K562 (cell line): ENCODE data around the gene NEMF. TPM values are rescaled to one million over a fixed set of nuclear protein-coding genes. Genes with fewer than 3 reads are reported as not detected.
A peak's percentile ranks its signal among the peaks of the same experiment; 100 is the strongest.

ENCODE experiments used
- GATA2 ChIP-seq: sonication (generic); formaldehyde crosslinking; IDR thresholded peaks from 2 replicates; pipeline ENCODE4 v1.4.0; 2020; ENCODE audit warnings: mild to moderate bottlenecking, missing genetic modification reagents
- HNRNPH1 ChIP-seq: fragments of 200-400 bp; formaldehyde crosslinking; optimal IDR thresholded peaks from 2 replicates; pipeline ENCODE3; 2017; ENCODE audit warnings: low read depth, mild to moderate bottlenecking, low read length, moderate library complexity
- JUND ChIP-seq, 2 experiments: IDR thresholded peaks; 2 replicates in 1 of 2; 3 replicates in 1 of 2; pipeline ENCODE4 v1.6.1; 2011; ENCODE audit warnings: borderline replicate concordance in 2 of 2, low read depth in 2 of 2, low read length in 2 of 2, improper control_type of control experiment in 1 of 2, missing biosample characterization in 1 of 2, missing genetic modification characterization in 1 of 2, missing genetic modification reagents in 1 of 2
- MTA3 ChIP-seq: fragments of 450-650 bp; formaldehyde crosslinking; IDR thresholded peaks from 2 replicates; pipeline ENCODE4 v1.6.1; 2017; ENCODE audit warnings: mild to moderate bottlenecking, borderline replicate concordance
- TBL1XR1 ChIP-seq, 2 experiments: IDR thresholded peaks; 2 replicates each; pipeline ENCODE4 v1.6.1; 2012; ENCODE audit warnings: improper control_type of control experiment in 2 of 2, low read length in 2 of 2, mild to moderate bottlenecking in 1 of 2
- THRAP3 ChIP-seq: fragments of 450-650 bp; IDR thresholded peaks from 2 replicates; pipeline ENCODE4 v1.6.1; 2016; ENCODE audit warnings: mild to moderate bottlenecking, inconsistent platforms, borderline replicate concordance
- ZNF121 ChIP-seq: sonication (generic); formaldehyde crosslinking; conservative IDR thresholded peaks from 2 replicates; pipeline ENCODE4 v1.8.0; 2022; ENCODE audit warnings: missing genetic modification reagents
- ZNF589 ChIP-seq: fragments of 200-800 bp; sonication (Bioruptor generic); IDR thresholded peaks from 2 replicates; pipeline ENCODE4 v1.6.1; 2016; ENCODE audit warnings: low read depth, missing genetic modification characterization, missing compliant biosample characterization
- polyA plus RNA-seq, 8 experiments: library from polyadenylated mRNA; depleted of rRNA in 4 of 8; stranded (reverse) in 5 of 8; unstranded in 3 of 8; fragments of >200 nt; fragmentation: Nextera tagmentation in 2 of 8; fragmentation: Illumina TruSeq in 1 of 8; extraction: Ambion mirVana in 2 of 8; extraction: Trizol in 1 of 8; gene quantifications; 2 replicates each; pipeline versions ENCODE4 v1.2.1 to v1.2.3, GENCODE V29; 2011 to 2014; ENCODE audit warnings: inconsistent platforms in 1 of 8, missing spikeins in 1 of 8
- total RNA-seq, 7 experiments: library from RNA; depleted of rRNA in 6 of 7; stranded (reverse); fragments of >200 nt in 6 of 7; fragmentation: Illumina TruSeq in 2 of 7; extraction: Trizol in 2 of 7; gene quantifications; 2 replicates each; pipeline versions ENCODE4 v1.2.1 to v1.2.3, GENCODE V29; 2011 to 2021; ENCODE audit warnings: low replicate concordance in 1 of 7
- TF ChIP-seq, protein P1 (sequence below): fragments of 250-450 bp; sonication (Bioruptor Pico); IDR thresholded peaks from 2 replicates; pipeline ENCODE4 v1.8.0; 2022; ENCODE audit warnings: inconsistent platforms, mild to moderate bottlenecking, moderate library complexity, borderline replicate concordance
- TF ChIP-seq, protein P2 (sequence below): fragments of 450-650 bp; IDR thresholded peaks from 2 replicates; pipeline ENCODE4 v1.6.1; 2016; ENCODE audit warnings: missing biosample characterization, missing genetic modification characterization
- TF ChIP-seq, protein P3 (sequence below), 2 experiments: fragments of 450-650 bp in 1 of 2; sonication (generic) in 1 of 2; formaldehyde crosslinking in 1 of 2; IDR thresholded peaks; 2 replicates each; pipeline versions ENCODE4 v1.7.1 to v1.9.0; 2016 to 2022; ENCODE audit warnings: inconsistent platforms in 1 of 2, mild to moderate bottlenecking in 1 of 2, missing genetic modification reagents in 1 of 2
- TF ChIP-seq, protein P4 (sequence below): fragments of 250-450 bp; sonication (Bioruptor Pico); IDR thresholded peaks from 2 replicates; pipeline ENCODE4 v1.5.0; 2022; ENCODE audit warnings: mild to moderate bottlenecking

NEMF gene
- total and polyA plus RNA-seq, 9 of the 15 experiments (the other 6 are each of a cell fraction or from before 2014, with no cell fraction given) = 38.8 to 94.4 (median 61.0) TPM

DNA sequence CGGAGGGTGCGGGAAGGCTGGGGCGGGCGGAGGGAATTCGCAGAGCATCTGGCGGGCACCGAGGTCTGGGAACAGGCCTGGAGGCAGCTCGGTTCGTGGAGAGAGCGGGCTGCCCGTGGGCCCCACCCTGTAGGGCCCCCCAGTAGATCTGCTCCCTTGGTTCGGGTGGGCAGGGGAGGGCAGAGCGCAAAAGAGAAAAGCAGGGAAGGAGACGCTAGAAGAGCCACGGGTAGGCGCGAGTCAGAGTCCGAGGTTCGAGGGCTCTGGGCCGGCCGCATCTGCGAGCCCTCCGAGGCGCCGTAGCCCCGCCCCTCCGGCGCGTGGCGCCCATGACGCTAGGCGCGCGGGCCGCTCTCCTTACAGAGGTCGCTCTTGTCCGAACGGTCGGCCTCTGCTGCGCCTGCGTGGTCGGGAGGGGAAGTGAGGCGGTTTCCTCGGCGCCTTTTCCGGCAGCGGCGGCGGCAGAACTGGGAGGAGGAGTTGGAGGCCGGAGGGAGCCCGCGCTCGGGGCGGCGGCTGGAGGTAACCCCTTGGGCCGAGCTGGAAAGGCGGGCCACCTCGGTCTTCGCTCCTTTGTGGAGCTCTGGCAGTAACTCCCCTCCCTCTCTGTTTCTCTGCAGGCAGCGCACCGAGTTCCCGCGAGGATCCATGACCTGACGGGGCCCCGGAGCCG lies 40.2 kb upstream of the NEMF start, which contains the start of gene ARF6 (continued):
- TF ChIP-seq, protein P1, sequence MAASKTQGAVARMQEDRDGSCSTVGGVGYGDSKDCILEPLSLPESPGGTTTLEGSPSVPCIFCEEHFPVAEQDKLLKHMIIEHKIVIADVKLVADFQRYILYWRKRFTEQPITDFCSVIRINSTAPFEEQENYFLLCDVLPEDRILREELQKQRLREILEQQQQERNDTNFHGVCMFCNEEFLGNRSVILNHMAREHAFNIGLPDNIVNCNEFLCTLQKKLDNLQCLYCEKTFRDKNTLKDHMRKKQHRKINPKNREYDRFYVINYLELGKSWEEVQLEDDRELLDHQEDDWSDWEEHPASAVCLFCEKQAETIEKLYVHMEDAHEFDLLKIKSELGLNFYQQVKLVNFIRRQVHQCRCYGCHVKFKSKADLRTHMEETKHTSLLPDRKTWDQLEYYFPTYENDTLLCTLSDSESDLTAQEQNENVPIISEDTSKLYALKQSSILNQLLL = no peak
- no peak for TF ChIP-seq GATA2 (CRISPR knock-in tag)
- TF ChIP-seq ZNF121 (CRISPR knock-in tag) = no peak
- no peak; a peak in 1 of 4 replicates for TF ChIP-seq TBL1XR1 (IDR thresholded peaks at IDR 0.05; ENCODE audit: low read length in 2 of 2)
- TF ChIP-seq, protein P2, sequence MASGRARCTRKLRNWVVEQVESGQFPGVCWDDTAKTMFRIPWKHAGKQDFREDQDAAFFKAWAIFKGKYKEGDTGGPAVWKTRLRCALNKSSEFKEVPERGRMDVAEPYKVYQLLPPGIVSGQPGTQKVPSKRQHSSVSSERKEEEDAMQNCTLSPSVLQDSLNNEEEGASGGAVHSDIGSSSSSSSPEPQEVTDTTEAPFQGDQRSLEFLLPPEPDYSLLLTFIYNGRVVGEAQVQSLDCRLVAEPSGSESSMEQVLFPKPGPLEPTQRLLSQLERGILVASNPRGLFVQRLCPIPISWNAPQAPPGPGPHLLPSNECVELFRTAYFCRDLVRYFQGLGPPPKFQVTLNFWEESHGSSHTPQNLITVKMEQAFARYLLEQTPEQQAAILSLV (tag) = no peak
- TF ChIP-seq, protein P3, sequence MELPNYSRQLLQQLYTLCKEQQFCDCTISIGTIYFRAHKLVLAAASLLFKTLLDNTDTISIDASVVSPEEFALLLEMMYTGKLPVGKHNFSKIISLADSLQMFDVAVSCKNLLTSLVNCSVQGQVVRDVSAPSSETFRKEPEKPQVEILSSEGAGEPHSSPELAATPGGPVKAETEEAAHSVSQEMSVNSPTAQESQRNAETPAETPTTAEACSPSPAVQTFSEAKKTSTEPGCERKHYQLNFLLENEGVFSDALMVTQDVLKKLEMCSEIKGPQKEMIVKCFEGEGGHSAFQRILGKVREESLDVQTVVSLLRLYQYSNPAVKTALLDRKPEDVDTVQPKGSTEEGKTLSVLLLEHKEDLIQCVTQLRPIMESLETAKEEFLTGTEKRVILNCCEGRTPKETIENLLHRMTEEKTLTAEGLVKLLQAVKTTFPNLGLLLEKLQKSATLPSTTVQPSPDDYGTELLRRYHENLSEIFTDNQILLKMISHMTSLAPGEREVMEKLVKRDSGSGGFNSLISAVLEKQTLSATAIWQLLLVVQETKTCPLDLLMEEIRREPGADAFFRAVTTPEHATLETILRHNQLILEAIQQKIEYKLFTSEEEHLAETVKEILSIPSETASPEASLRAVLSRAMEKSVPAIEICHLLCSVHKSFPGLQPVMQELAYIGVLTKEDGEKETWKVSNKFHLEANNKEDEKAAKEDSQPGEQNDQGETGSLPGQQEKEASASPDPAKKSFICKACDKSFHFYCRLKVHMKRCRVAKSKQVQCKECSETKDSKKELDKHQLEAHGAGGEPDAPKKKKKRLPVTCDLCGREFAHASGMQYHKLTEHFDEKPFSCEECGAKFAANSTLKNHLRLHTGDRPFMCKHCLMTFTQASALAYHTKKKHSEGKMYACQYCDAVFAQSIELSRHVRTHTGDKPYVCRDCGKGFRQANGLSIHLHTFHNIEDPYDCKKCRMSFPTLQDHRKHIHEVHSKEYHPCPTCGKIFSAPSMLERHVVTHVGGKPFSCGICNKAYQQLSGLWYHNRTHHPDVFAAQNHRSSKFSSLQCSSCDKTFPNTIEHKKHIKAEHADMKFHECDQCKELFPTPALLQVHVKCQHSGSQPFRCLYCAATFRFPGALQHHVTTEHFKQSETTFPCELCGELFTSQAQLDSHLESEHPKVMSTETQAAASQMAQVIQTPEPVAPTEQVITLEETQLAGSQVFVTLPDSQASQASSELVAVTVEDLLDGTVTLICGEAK (IDR thresholded peaks at IDR 0.05) = peak; percentile 76
- TF ChIP-seq, protein P3 (CRISPR knock-in tag; IDR thresholded peaks at IDR 0.05) = no peak
- TF ChIP-seq ZNF589 (CRISPR knock-in tag) = peak; percentile 16; the same call in 1 of the 2 replicates
- TF ChIP-seq, protein P4, sequence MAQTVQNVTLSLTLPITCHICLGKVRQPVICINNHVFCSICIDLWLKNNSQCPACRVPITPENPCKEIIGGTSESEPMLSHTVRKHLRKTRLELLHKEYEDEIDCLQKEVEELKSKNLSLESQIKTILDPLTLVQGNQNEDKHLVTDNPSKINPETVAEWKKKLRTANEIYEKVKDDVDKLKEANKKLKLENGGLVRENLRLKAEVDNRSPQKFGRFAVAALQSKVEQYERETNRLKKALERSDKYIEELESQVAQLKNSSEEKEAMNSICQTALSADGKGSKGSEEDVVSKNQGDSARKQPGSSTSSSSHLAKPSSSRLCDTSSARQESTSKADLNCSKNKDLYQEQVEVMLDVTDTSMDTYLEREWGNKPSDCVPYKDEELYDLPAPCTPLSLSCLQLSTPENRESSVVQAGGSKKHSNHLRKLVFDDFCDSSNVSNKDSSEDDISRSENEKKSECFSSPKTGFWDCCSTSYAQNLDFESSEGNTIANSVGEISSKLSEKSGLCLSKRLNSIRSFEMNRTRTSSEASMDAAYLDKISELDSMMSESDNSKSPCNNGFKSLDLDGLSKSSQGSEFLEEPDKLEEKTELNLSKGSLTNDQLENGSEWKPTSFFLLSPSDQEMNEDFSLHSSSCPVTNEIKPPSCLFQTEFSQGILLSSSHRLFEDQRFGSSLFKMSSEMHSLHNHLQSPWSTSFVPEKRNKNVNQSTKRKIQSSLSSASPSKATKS (CRISPR knock-in tag) = no peak
- TF ChIP-seq THRAP3 = no peak
- TF ChIP-seq JUND (IDR thresholded peaks at IDR 0.05; ENCODE audit: borderline replicate concordance, low read depth, low read length) = no peak
- TF ChIP-seq JUND (tag; IDR thresholded peaks at IDR 0.05; ENCODE audit: borderline replicate concordance, low read depth, low read length) = no peak; the same call in 2 of the 3 replicates
- TF ChIP-seq MTA3 = peak; percentile 94
- no peak for TF ChIP-seq HNRNPH1
